ENCODE results near the gene MYO5B.

Gene MYO5B

DNA sequence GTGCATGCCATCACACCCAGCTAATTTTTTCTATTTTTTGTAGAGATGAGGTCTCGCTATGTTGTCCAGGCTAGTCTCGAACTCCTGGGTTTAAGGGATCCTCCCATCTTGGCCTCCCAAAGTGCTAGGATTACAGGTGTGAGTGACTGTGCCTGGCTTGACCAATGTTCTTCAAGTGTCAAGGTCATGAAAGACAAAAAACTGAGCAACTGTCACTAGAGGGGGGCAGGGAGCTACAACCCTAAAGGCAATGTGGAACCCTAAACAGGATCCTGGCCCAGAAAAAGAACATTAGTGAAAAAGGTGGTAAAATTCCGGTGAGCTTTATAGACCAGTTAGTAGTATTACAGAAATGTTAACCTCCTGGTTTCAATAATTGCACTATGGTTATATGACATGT, 7.3 kb downstream of the MYO5B start:
- DNase-seq, result no peak

DNA sequence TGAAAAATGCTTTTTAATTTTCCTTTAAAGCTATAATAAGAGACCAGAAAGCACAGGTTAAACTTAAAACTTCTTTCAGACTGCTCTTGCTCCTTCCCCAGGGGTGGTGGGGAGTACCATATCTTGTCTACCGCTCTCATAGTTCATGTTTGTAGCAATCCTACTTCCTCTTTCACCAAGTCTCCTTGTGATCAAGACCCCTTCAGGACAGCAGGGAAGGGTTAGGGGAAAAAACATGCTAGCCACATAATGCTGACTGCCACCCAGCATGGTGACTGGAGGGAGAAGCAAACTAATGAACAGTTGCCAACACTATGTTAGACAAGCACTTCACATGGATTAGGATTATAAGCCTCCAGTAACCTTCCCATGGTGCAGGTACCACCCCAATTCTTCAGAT, 8.6 kb downstream of the MYO5B start:
- no peak for DNase-seq

DNA sequence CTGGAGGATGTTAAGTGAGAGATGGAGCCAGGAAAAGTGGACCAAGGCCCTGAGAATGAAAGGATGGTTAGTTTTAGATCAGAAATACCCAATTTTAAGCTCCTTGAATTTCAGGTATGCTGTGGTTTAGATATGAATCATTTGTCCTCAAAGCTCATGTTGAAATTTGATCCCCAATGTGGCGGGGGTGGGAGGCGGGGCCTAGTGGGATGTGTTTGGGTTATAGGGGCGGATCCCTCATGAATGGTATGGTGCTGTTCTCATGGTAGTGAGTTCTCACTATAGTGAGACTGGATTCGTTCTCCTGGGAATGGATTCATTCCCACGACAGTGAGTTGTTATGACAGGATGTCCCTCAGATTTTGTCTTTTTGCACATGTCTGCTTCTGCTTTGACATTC, 11.4 kb downstream of the MYO5B start:
- DNase-seq, result no peak

DNA sequence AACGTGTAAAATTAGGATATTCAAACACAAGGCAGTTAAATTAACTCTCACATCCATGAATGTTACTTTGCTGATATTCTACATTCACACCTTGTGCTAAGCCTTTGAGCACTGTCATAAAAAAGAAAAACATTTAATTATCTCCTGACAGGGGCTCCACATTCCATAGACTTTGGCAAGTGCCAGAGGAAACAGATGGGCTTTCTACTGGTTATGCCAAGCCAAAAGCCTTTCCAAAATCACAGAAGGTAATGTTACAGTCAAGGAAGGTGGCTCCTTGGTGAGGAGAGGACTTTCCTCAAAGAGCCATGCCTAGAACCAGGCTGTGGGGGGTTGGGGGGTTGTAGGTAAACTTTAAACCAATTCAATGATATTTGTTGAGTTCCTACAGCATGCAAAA, 12.4 kb downstream of the MYO5B start:
- no peak for DNase-seq

DNA sequence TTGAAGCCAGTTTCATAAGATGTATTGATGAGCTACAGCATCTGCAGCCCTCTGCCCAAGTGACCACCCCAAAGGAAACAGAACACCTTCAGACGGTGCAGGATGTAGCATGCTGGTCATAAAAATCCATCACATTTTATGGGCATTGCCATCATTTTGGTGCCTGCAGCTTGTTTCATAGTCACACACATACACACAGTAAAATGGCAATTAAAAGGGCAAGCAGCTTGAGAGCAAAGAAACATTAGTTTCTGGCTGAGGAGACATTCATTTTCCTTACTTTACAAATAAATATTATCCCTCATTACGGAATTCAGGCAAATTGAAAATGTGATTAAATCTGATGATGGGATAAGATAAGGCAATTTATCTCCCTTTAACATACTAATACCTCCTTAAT, 13.4 kb downstream of the MYO5B start:
- no peak for DNase-seq

DNA sequence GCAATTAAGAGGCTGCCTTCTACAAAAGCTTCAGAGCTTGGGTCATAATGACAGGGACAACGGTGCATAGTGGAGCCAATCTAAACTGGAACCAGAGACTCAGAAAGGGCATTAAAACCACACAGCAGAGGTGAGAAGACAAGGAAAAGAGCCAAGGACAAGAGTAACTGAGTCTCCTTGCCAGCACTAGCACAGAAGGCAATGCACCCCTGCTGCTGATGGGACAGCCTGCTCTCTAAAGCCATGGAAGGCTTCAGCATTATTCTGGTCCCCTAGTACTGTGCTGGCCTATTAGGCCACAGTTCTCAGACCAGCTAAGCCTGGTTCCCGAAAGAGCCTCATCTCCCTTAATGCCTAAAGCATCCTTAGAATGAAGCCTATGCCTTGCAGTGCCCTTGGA, 15.5 kb downstream of the MYO5B start:
- DNase-seq, result no peak

DNA sequence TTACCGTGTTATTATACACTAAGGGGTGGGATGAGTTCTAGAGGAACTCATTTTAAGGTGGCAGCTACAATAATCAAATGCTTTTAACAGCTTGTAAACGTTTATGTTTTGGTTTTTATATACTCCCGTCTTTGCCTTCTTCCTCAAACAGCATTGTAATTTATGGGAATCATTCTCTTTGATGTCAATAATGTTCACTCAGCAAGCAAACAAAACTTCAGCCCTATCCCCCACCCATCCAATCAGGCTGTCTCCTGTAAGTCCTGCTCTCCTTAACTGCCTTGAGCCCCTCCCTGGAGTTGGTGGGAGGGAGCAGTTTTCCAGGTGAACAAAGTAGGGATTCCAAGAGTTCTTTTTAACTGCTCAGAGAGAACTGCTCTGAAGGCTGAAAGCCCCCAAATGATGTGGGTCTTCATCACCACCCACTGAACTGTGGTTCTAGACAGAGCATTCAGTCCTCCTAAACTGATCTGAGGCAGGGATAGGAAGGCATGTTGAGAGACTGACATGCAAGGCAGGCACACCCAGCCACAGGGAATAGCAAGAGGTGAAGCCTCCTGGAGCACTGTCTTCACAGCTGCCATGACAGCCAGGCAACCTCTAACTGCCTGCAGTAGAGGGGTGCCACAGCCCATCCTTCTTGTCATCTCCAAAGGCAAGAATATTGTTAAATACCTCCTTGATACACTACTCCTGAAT, 17.5 kb downstream of the MYO5B start:
- DNase-seq, result no peak

DNA sequence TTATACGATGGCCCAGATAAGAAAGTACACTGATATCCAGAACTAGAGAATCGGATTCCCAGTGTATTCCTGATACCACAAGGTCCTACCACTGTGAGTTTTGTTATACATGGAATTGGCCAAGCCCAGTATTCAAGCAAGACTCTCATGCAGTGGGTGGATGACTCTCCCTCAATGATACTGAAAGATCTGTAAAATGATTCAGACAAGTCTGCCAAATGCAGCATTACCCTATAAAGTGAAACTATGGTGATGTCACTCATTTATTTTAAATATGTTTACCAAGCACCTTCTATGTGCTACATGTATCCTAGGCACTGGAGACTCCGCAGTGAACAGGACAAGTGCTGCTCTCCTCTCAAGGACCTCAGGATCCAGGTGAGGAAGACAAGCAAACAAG, 22.6 kb downstream of the MYO5B start:
- DNase-seq, result no peak

DNA sequence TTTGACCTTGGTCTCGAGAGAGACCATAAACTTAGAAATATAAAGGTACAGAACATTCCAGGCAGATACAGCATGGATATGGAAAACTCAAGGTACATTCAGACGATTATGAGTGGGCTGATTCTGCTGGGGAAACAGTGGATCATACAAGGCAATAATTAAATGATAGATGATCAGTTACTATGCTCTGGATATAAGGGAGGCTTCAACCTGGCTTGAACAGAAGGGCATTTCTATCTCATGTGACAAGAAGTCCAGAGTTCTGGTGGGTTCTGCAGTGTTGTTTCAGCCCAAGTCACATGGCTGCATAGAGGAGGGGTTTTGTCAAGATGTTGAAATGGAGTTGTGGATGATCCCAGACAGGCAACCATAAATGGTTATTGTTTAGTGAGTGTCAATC, 23.5 kb downstream of the MYO5B start:
- DNase-seq, result no peak

DNA sequence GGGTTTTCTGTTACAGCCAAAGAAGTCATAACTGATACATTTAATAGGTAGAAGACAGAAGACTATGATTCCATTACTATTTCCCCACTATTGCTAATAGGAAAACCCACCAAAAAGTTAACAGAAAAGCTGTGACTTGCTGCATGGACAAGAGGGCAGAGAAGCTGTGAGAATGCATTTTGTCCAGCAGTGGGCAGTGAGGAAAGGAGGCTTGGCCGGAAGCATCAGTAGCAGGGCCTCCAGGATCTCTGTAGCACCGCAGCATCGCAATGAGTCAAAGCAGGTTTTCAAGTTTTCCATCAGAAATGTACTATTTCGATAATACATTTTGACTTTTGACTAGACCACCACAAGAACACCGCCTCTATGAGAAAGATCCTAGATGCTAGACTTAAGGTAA, 24.9 kb downstream of the MYO5B start:
- no peak for DNase-seq

DNA sequence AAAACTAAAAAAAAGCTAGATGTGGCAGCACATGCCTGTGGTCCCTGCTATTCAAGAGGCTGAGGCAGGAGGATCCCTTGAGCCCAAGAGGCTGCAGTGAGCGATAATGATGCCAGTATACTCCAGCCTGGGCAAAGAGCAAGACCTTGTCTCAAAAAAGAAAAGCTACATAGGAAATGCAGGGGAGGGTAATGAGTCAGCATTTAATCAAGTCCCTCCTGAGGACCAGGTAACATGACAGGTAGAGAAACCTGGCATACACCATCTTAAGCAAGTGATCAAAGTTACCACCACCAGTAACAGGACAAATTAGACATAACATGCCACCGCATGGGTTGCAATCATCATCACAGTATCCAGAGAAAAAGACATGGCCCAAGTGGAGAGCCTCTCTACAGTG, 25.8 kb downstream of the MYO5B start:
- no peak for DNase-seq

DNA sequence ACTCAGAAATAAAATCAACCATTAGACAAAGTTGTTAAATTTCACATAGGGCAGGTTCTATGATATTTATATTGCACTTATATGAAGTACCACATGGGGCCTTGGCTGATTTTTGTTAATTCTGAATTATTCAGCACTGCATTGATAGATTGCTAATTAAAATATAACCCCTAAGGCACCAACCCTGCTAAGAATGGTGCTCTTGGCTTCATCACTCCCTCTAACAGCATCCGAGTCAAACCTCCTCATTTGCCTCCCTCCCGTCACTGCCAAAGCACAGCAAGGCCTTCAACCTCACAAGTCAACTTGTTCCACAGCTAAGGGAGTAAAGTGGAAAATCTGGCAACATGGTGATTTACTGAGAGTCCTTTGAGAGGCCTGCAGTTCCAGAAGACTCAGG, 27.0 kb downstream of the MYO5B start:
- no peak for DNase-seq

DNA sequence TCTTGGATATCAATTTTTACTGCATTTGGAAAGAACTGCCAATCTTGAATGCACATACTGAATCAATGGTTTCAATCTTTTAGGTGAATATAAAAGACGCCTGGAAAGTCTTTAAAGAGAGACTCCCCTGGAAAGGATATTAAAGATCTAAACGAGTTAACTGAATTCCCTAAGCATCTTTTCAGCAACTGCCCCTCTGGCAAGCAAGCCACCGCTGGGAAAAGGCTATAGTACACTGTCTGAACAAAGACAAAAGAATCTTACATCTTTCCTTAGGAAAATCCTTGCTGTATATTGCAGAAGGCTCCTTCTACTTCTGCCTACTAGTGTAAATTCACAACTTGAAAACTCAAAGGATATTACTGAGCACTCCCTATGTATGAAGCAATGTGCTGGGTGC, 28.0 kb downstream of the MYO5B start:
- DNase-seq, result no peak

DNA sequence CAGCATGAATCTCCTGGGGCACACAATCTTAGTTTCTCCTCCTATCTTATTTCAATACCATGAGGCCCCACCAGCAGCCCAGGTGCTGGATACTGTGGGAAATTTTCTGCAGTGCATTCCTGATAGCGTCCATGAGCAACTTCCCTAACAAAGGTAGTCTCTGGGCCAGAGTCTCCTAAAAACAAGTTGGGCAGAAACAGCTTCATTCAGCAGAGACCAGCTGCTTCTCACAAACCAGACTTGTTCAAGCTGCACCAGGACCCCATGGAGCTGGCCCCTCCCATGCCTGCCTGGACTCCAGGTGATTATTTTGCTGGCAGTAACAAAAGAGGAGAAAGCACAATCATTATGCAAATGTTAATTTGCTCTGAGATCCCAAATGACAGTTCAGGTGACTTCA, 31.4 kb downstream of the MYO5B start:
- no peak for DNase-seq

DNA sequence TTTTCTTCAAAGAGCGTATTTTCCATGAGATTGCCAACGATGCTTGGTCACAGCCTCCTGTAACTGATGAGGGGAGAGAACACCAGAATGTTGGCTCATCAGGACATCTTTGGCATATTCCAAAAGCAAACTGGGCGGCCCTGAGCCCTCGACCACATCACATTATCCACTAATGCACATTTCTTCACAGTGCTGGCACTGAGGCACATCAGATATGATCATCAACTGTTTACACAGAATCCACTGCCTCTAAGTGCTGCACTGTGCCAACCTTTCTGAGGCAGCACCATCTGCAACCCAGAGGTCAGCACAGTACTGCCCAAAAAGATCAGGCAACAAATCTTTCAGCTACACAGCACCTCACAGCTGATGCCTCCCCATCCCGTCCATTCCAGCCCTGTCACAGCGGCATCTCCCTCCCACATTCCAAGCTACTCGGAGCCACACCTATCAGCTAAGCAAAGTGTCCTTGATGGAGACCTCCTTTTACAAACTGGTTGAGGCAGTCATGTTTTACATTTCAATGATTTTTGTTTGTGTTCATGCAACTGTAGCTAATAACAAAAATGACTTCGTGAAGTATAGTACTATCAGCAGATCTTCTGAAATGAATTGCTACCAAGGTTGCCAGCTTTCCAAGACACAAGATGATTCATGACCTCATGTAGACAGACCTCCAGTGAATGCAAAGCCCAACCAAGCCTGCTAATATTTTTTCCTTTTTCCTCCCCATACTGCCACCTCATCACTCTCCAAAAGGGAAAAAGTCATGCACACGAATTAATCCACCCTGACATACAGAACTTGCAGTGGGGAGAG, 32.3 kb downstream of the MYO5B start:
- no peak for DNase-seq

DNA sequence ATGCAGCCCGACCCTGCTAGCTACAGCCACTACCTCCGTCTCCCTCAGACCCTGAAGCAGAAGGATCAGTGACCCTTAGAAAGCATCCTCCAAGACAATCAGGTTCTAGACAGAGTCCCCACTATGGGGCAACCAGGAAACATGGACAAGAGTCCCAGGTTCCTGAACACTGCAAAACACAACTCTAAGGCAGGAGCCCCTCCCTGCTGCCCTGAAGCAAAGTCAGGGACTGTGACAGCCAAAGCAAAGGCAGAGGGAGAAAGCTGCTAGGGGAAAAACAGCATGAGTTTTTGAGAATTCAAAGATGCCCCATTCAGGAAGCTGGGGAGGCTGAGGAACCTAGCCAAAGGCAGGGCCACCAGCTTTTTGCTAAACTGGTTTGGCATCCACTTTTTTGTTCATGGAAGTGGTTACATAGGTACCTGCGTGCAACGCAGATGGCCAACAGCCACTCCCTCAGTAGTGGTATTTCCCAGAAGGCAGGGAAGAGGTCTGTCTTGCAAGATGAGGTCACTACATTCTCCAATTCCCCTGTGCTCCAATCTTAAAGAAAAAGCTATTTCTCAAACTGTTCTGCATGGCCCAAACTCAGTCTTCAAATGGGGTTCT, 33.2 kb downstream of the MYO5B start:
- no peak for DNase-seq

DNA sequence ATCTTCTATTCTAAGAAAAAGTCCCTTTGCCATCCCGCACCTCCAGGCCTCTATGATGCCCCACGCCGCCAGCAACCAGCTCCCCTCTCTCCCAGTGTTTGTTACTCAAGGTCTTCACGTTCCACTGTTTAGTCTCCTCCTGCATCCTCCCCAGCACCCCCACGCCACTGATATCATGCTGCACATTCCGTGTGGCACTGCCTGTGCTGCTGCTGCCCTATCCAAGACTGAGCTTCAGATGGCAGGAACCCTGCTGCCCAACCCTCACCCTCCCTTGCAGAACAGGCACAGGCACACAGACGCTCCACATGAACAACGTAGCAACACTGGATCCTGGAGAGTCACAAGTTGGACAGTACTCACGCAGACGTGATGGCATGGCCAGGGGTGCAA, 35.3 kb downstream of the MYO5B start:
- no peak for DNase-seq

DNA sequence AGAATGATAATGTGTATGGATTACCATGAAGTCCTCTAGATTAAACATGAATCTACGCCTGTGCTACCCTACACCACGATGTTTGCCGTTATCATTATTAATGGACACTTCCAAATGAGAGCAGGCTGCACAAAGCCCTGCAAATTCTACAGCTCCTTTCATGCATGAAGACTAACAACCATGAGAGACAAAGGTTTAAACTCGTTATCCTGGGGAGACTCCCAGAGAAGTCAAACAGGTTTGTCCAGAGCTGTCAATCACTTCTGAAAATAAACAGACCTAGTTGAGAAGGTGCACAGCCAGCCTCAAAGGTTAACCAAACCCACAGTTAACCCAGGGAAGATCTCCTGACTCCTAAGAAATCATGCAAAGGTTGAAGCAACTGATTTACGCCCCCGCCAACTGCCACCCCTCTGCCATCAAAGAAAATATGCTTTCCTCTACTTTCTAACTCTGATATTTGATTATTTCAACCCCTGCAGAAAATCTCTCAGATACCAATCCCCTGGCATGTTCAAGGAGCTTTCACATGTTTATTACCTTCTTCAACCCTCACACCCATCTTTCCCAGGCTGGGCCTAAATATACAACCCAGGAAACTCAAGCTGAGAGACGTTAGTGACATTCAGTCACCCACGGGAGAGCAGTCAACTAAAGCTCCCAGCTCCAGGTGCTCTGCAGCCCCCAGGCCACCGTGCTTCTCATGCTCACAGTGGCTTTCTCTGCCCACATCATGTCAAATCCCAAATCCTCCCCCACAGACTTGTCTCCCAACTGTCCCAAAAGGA, 35.9 kb downstream of the MYO5B start:
- no peak for DNase-seq

DNA sequence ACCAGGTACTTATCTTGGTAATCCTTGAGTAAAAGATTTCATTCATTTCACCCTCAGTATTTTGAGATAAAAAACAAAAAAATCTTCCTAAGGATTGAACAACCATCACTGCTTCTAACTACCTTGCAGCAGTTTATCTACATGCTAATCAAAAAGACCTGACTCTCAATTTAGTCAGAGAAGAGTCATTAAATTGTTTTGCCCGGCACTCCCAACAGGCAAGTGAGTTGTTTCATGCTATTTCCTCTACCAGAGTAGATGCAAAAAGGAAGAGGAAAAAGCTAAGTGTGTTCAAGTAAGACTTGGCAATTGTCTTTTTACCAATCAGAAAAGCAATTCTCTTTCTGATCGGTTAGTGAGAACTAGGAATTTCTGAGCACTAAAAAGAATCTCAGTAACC, 39.5 kb downstream of the MYO5B start:
- no peak for DNase-seq

DNA sequence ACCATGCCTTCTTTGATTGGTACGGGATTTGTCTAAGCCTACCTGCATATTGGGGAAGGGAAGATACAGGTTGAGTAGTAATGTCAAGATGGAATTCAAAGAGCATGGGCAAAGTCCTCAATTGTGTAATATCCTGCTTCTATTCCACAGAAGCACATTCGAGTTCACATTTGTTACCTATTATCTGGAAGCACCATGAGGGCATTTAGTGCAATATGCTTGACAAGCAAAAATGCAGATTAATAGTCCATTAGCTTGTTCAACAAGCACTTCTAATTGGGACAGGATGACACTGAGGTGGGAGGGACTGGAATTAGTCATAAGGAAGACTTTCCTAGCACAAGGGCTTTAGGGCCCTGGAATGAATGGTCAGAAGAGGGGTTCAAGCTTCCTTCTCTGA, 40.5 kb downstream of the MYO5B start:
- no peak for DNase-seq

DNA sequence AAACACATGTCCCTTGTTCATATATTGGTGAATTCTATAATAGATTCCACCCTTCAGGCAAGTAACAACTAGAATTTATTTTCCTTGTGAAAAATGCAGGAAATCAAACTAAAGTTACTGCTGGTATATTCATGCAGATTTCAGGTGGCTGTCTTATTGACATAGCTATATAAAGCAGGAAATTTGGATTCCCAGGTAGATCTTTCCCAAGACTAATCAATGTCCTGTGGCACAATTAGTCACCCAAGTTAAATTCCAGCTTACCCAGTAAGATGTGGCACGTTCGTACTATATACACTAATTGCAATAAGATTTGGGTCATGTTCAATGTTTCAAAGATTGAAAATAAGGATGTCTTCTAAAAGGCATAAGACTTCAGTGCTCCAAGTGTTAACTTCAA, 42.0 kb downstream of the MYO5B start:
- DNase-seq, result no peak

DNA sequence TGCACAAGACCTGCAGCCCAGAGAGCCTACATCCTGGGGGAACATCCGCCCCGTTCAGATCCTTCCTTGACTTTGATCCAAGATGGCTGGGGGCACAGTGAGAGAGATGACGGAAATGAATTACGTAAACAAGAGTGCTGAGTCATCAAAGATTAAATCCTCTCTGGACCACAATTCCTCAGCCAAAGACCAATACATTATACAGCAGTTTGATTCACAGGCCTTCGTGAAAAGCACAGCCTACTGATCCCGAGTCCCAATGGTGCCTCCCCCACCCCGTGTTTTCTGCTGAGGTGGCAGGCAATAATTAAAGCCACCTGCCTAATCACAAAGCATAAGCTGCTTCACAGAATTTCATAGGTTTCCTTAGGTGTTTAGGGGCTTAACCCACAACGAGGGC, 43.0 kb downstream of the MYO5B start:
- no peak for DNase-seq

DNA sequence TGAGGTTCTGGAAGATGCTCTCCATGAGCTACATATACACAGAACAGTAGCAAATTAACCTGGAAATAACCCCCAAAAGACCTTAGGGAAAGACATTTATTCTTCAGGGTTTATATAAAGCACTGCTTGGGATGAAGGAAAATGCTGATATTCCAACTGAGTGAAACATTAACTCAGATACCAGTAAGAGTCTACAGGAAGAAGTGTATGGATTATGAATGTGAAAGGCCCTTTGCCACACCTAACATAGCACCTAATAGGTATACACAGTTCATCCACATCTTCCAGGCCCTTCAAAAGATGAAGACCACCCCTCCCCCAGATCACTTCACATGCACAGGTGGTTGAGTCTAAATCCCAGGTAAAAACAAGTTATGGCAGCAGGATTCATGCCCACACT, 50.4 kb downstream of the MYO5B start:
- DNase-seq, result no peak

DNA sequence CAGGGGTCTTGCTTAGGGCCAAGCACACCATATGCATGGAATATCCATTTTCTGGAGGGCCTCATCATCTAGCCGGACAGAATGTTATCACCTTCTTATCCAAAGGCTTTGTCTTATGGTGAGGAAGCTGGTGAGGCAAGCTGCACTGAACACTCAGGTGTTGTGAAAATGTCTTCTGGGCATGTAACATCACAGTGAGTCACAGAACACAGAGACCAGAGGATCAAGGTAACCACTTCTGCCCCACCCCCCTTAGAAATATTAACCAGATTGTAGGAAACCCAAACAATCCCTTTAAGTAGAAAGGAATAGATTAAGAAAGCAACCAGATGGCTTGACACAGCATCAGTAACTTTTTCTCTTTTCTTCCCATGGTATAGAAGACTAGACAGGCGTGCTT, 51.1 kb downstream of the MYO5B start:
- DNase-seq, result no peak

Data from effector CD8-positive, alpha-beta T cell (primary cell).